Measurements from ENCODE around the gene IFIT3.

IFIT3 gene

DNA sequence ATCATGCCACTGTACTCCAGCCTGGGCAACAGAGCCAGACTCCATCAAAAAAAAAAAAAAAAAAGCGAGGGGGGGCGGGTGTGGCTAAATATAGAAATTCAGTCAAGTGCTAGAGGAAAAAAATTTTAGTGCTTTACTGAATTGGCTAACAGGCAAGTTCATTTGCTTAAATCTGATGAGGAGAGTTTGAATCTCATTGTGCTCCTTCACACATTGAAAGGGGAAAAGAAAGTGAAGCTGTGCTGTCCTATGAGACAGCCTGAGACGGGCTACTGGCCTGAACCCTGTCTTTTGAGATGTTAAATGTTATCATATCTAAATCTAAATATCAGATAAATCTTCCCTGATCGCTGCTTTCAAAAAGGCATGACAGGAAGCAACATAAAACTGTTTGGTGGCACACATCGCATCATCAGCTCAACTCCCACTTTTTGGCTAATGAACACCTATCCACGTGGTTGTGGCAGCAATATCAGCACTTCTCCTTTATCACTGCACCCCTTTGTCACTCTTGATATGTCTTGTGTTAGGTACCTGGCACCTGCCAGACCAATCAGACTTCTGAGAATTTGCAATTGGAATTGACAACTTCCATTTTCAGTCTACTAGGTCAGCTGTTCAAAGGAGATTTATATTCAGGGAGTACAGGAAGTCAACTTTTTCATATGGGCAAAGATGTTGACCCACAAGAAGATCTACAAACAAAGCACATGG is 36.1 kb downstream of the IFIT3 start:
- DNase-seq, result no peak

DNA sequence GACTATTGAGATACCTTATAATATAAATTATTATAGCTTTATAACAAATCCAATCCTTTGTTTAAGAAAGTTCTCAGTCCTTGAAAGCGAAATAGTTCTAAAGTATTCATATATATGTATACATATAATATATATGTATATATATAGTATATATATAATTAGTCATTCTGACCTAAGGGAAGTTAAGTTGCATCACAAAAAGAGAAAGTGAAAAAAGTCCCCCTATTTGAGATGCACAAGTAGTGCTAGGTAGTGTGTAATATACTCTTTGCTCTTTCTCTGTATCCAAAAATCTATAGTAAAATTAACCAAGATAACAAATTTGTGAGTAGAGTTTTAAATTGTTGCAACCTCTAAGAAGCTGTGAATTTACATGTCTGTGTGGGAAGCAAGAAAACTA is 36.7 kb downstream of the IFIT3 start:
- no peak for DNase-seq

DNA sequence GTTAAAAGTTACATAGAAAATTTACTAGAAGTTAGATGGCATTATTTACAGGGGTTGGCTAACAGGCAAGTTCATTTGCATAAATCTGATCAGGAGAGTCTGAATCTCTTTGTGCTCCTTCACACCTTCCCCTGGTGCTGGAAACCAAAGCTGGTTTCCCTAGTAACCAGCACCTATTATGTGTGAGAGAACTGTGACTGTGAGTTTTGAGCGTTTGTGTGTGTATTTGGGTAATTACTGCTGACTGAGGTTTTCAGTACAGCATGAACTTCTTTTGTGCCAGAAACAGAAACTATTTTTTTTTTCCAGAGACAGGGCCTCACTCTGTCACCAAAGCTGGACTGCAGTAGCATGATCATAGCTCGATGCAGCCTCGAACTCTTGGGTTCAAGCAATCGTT is 39.7 kb downstream of the IFIT3 start:
- no peak for DNase-seq

DNA sequence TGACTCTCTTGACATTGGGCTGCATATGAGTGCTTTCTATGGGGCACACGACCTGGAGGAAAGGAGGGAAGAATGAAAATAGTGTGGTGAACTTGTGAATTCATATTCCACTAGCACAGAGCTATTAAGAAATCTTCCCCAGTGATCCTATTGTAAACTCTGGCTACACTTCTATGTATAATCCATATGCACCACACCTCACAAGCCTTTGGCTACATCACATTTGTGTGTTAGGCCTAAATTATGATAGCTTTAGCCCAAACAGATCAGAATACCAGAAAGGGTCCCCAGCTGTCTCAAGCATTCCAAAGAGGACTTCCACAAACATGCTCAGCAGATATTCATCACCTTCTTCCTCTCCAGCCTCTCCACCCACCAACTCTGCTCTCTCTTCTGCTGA is 40.3 kb downstream of the IFIT3 start:
- DNase-seq, result no peak

DNA sequence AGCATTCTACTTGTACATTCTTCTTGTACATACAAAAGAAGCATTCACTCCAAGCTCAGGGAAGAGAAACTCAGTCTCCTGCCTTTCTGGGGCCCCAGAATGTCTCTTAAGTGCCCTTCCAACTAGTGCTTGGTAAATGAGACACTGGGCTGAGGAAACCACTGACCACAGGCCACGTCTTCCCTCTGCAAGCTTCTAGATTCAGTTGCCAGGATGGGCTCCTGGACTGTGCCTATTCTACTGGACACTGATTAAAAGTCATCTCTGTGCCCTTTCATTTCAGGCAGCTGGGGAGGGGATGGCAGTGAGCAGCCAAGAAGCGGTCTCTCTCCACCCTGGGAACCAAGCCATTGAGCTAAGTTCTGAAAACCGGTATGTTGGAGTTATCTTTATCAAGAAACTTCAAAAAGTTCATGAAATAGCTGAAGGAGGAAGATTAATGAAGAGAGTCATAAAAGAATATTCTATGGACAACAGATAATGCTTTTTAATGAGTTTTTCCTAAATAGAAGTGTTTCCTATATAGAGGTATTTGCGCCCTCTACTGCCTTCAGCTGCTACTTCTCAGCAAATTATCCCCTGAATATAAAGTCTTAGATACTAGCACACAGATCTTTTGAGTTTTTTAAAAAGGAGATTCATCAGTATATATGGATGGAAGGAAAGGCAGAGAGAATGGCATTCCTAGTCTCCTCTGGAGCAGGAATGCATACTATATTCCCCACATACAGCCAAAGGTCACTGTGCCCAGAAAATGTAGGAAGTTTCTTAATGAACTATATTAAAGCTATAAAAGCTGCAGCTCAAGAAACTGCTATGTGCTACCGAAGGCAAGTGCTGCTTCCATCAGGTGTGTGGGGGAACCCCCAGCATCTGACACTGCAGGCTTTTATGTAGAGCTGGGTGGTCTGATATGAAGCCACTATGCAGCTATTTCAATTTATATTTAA is 41.6 kb downstream of the IFIT3 start:
- DNase-seq, result peak; percentile 1

DNA sequence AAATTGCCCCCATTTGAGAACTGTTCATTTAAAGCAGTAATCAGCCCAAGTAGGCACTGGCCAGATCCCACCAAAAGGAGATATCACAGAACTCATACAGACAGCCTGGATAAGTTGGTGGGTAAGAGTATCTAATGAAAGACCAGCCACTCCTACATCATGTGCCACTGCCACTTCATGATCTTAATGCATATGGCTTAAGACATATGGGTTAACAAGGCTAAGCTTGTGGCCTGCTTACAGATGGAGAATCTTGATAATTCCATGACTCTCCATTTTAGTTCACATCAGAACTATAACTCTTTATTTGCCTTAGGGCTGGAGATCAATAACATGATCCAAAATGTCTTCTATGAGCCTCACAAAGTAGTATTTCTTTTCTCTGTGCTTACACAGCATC is 43.3 kb downstream of the IFIT3 start:
- DNase-seq, result no peak

DNA sequence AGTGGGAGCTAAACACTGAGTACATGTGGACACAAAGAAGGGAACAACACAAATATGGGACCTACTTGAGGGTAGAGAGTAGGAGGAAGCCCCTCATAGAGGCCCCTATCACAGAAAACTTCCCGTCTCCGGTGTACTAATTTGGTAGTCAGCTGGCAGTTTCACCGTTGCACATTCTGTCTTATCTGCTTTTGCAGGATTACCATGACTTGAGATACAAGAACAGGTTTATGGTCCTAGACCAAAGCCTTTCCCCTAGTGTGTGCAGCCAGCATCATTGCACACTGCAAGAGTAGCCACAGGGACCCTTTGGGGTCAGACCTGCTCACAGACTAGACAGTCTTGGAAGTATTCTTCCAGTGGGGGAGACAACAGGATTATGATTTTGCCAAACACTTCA is 44.2 kb downstream of the IFIT3 start:
- no peak for DNase-seq

DNA sequence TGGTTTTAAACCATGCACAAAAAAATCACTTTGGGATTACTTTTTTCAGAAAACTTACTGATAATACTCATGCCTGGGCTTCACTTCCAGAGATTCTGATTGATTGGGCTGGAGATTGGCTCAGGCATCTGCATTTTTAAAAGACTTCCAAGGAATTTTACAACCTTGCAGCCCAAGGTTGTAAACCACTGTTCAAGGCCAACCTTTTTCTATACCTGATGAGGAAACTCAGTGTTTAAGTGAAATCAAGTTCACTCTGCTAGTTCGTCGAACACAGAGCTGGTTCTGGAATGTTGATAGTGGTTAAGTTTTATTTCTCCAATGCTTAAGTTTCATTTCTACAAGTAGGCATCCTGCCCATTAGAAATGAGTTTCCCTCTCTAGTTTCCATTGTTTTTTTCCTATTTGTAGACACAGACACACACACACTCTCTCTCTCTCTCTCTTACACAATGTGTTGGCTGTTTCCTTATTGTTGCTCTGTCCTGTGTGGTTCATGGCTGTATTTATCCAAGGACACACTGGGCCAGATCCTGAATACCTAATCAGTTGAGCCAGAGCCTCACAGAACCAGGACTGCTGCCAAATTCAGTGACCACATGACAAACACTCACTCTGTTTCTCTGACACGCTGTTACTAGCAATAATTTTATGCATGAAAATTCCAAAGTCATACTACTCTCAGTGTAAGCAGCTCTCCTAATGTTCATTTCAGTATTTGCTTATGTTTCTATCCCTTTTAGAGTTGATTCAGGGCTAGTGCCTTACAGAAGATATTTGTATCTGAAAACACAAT is 46.3 kb downstream of the IFIT3 start:
- DNase-seq, result peak; percentile 25

DNA sequence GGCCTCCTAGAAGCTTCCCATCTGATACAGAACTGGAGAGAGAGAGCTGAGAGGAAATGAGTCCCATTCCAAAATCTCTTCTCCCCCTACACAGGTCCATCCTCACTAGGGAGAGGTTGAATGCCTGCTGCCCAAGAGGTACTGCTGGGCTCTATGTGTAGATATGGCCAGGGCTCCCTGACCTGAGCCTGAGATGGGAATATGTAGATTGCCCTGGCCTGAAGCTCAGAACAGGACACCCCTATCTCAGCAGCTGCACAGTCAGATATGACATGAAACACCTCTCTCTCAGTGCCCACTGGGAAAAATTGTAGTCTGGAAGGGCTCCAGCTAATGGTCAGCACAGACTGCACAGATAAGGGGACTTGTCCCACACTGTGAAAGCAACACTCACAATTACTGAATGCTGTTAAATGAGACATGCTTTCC is 46.9 kb downstream of the IFIT3 start:
- DNase-seq, result no peak

DNA sequence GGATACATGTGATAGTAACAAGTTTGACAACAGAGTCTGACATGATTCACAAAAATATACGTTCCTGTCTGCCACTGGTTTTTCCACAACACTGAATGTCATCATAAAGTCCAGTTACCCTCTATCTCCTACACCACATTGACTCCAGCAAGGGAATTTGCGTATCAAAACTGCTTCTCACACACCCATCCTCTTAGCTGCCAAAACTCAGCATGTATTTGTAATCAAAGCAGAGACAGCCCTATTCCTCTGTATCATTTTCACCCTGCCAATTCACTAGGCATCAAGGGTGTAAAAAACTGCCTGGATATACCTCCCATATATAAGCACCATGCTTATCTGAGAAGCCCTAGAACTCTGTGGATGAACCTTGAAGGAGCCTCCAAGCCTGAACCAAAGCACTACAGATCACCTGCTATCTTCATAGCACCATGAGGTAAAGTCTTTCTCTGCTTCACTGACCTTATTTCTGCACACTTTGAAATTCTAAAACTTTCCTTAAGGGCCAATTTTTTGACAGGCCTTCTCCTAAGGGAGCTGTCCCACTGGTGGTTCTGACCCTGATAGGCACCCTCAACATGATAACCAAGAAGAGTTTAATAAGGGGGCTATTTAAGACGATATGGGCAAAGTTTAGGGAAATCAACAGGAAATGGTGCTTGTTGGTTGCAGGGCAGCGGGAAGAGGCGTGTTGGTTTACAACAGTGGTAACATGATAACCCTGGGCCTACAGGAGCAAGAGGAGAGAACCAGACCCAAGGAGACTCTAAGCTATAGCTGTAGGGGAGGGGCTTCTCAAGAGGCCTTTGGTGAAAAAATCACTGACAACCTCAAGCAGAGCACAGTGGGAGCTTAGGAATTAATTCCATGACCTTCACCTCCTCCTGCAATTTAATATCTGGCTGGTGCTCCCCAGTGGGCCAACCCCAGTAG is 50.2 kb downstream of the IFIT3 start, which contains the start of gene IFIT1B:
Gene IFIT1B, plus strand, starts transcription at position 352 of the 933 bp plus-strand sequence. Its CDS starts 80 bp downstream, at position 432.
- DNase-seq, result peak; percentile 25

DNA sequence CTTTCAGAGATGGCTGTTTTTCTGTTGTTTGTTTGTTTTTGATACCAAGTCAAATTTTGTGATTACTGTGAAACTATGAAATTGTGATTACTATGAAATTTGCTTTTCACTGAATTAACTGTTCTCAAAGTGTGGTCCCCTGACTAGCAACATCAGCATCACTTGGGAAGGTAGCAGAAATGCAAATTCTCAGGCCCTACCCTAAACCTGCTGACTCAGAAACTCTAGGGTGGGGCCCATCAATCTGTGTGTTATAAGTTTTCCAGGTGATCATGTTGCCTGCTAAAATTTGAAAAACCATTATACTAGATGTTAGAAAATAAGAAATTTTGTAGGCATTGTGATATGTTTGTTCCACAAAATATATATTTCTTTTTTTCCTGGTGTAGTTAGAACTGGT is 51.3 kb downstream of the IFIT3 start:
- DNase-seq, result no peak

DNA sequence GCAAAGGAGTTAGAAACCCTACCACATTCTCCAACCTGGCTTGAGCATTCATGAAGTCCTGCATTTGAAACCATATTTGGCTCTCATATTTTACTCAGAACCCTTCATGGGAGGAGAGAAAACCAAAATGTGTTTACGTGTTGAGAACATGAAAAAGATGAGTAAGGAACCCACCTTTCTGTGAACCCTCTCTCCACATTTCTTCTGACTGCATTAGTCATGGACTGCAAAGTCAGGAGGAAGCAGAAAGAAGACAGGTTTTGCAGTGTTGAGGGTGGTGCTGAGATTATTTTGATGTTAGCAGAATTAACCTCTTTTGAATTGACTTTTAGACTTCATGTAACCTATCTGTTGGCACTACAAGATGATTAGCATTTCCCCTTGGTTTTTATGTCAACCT is 55.0 kb downstream of the IFIT3 start:
- DNase-seq, result no peak

DNA sequence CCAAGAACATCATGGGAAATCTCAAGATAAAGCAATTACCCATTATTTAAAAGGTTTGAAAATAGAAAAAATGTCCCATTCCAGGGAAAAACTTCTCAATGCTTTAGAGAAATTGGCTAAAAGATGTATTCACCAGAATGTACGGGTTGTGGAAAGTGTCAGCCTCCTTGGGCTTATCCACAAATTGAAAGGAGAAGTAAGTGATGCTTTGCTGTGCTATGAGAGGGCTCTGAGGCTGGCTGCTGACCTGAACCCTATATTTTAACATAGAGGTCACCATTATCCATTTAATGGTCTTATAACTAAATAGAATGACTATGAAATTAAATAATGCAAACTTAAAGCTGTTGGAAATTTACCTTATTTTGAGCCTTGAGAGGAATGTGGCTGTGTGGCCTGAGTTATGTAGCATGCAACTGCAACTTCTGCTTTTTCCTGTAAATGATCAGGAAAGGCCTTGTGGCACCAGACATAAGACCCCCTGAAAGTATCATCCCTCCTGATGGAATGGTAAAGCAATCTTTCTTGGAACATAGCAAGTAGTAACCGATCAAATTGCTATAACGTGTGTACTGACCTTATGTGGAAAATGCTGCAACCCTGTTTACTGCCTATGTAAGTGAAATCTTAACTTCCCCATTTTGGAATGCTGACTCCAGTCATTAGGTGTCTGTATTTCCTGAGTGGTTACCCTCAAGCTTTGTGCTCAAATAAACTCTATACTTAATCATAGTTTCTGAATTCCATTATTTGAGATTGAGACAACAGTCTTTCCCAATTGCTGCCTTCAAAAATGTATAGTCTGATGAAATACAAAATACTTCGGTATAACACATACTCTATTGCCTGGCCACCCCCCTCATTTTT is 56.9 kb downstream of the IFIT3 start:
- DNase-seq, result no peak

DNA sequence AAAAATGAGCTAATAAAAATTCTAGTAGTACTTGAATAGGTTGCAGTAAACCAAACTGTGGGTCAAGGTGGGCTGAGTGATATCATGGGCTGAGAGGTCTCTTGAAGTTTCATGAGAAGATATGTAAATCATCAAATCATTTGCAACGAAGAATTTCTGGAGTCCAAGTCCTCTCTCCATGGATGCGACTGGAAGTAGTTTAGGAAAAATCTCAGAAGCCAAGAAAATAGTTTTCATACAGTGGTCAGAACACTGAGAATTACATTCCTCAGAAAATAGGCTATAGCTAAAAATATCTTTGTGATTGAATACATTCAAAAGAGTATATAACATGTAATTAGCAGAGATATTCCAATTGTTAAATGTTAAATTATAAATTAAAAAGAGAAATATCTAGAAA is 61.0 kb downstream of the IFIT3 start:
- DNase-seq, result no peak

DNA sequence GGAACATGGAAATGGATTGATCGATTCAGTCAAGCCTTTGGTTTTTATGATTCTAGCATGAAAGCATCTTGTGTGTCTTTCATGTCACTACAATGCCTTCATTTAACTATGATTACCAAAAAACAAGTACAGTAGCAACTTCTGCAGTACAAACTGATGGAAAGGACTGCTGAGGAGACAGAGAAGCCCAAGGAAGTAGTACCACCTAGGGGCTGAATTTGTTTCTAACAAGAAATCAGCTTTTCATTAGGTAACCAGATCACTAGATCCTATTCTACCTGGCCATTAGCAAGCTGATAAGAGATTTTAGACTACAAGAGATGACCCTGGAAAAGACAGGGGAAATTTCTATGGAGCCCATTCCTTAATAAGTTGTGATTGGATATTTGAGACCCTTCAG is 61.5 kb downstream of the IFIT3 start:
- peak; percentile 3 for DNase-seq
